Left hindlimb (tissue), 1 donor: ENCODE results near the gene NCKAP1.
"Not testable (repeated sequence)": the region's sequence is repeated elsewhere in the genome, so short reads cannot be mapped to it uniquely, and the experiment has no call there.

ENCODE experiments used
- DNase-seq: peaks from one replicate; pipeline ENCODE4 v3.0.0-alpha.2; 2018

The NCKAP1 gene

DNA sequence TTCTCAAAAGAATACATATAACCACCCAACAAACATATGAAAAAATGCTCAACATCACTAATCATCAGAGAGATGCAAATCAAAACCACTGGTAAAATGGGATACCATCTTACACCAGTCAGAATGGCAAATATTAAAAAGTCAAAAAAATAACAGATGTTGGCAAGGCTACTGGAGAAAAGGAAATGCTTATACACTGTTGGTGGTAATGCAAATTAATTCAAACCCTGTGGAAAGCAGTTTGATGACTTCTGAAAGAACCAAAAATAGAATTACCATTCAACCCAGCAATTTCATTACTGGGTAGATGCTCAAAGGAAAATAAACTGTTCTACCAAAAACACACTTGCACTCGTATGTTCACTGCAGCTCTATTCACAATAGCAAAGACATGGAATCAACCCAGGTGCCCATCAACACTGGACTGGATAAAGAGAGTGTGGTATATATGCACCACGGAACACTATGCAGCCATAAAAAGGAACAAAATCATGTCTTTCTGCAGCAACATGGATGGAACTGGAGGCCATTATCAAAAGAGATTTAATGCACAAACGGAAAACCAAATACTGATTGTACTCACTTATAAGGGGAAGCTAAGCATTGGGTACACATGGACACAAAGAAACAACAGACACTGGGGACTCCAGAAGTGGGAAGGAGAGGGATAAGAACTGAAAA lies 38.8 kb downstream of the NCKAP1 start:
- DNase-seq, result no peak

GRCh38 chr2:182994228-182994912 lies 43.9 kb downstream of the NCKAP1 start:
- no peak for DNase-seq

- DNase-seq, result no peak
These were observed 55.3 kb downstream of the NCKAP1 start for GRCh38 chr2:182982941-182983340.

DNA sequence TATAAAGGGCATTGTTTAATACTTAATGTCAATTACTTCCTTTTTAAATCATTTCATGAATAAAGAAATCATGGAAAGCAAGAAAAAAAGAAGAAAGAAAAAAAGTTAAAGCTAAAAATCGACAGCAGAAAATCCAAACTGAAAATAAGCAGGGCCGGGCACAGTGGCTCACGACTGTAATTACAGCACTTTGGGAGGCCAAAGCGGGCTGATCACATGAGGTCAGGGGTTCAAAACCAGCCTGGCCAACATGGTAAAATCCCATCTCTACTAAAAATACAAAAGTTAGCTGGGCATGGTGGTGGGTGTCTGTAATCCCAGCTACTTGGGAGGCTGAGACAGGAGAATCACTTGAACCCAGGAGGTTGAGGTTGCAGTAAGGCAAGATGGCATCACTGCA lies 56.8 kb downstream of the NCKAP1 start:
- not testable (repeated sequence) for DNase-seq

- DNase-seq, result no peak
These were observed 57.6 kb downstream of the NCKAP1 start for GRCh38 chr2:182980652-182981051.

DNA sequence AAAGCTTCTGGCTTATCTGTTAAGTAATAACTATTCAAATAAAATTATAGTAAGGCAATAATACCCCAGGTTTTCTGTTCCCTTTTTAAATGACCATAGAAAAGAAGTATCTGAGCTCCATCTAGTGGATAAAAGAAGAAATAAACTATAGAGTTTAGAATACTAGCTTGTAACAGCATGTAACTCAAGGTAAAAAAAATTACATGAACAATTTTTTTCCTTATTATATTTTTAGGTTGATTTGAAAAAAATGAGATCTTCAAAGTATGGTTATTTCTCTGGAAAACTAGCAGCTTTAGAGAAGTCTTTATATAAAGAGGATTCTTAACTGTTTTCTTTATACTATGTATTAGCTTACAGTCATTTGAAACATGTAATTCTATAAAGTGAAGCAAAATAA lies 58.1 kb downstream of the NCKAP1 start:
- DNase-seq, result no peak

- no peak for DNase-seq
These were observed 60.8 kb downstream of the NCKAP1 start for GRCh38 chr2:182977463-182977862.

GRCh38 chr2:182973441-182974352 lies 64.6 kb downstream of the NCKAP1 start:
- no peak for DNase-seq

DNA sequence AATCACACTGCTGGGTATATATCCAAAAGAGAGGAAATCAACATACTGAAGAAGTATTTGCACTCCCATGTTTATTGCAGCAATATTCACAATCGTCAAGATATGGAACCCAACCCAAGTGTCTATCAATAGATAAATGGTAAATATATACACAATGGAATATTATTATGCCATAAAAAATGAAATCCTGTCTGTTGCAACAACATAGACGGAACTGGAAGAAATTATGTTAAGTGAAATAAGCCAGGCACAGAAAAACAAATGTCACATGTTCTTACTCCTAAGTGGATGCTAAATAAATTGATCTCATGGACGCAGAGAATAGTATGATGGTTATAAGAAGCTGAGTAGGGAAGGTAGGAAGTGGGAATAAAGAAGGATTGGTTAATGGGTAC lies 65.7 kb downstream of the NCKAP1 start:
- DNase-seq, result no peak

- DNase-seq, result no peak
These were observed 66.3 kb downstream of the NCKAP1 start for GRCh38 chr2:182971820-182972547.

GRCh38 chr2:182970486-182970885 lies 67.8 kb downstream of the NCKAP1 start:
- no peak for DNase-seq

GRCh38 chr2:182968493-182968892 lies 69.8 kb downstream of the NCKAP1 start:
- DNase-seq, result no peak

DNA sequence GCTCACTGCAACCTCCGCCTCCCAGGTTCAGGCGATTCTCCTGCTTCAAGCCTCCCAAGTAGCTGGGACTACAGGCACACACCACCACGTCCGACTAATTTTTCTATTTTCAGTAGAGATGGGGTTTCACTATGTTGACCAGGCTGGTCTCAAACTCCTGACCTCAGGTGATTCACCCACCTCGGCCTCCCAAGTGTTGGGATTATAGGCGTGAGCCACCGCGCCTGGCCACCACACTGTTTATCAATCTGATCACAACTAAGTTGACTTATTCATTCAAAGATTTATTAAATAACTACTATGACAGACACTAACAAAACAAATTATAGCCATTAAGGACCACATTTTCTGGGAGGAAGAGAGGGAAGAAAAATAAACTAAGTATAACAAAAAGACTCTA lies 71.9 kb downstream of the NCKAP1 start:
- not testable (repeated sequence) for DNase-seq

DNA sequence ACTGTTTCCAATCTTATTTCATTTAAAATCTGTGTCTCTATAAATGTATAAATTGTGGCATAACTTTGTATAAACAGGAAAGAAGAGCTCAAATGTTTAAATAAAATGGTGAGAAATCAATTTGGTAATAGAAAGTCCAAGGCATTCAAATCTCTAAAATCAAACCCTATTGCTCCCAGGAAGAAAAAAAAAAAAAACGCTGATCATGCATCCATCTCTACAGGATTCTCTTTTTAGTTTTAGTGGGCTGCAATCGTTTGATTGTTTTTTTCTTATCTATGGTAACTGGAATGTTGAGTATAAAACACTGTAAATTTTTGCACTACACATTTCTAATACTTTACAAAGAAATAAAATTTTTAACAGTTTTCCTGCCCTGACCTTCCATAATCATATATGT lies 75.6 kb downstream of the NCKAP1 start:
- DNase-seq, result no peak

GRCh38 chr2:182960869-182961268 lies 77.4 kb downstream of the NCKAP1 start:
- DNase-seq, result not testable (repeated sequence)

DNA sequence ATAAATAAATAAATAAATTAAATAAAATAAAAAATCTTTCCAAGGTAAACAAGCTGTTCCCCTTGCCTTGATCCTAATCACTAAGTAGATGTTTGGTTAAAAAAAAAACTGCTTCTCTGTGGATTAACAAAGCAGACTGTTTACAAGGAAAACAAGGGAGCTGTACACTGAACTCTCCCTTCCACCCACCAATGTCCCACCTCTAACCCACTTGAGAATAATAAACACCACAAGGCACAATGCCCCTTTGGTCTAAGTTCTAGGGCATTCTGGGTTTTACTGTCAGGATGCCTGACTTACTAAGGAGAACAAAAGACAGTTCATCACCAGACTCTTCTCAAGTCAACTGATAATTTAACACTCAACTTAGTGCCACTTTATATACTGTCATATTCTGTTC lies 83.5 kb downstream of the NCKAP1 start:
- DNase-seq, result no peak

DNA sequence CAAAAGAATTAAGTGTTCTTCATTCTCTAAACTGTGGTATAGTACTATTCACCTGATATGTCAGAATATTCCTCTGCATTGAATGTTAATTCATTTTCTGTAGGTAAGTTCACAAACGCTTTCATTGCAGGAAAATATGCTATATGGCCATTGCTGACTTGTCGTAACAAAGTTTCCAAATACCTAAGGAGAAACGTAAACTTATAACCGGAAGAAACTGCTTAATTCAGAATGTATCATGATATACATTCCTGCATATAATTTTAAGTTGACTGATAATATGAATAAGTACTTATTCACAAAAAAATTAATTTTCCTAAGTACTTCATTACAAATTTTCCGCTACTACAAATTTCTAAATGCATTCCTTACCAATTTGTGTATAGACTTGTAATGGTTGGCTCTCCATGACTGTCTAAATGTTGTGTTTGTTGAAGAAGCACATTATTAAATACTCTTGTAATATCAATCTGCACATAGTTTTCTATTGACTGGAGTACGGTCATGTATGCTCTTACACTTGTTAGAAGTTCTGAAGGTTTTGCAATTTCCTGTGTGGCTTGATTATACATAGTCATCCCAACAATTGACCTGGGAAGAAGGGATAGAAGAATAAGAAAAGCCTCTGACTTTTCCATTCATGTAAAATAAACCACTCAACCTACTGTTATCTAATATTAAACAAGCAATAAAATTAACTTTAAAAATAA lies 85.4 kb downstream of the NCKAP1 start:
- DNase-seq, result no peak

GRCh38 chr2:182951948-182952663 lies 86.2 kb downstream of the NCKAP1 start:
- no peak for DNase-seq

DNA sequence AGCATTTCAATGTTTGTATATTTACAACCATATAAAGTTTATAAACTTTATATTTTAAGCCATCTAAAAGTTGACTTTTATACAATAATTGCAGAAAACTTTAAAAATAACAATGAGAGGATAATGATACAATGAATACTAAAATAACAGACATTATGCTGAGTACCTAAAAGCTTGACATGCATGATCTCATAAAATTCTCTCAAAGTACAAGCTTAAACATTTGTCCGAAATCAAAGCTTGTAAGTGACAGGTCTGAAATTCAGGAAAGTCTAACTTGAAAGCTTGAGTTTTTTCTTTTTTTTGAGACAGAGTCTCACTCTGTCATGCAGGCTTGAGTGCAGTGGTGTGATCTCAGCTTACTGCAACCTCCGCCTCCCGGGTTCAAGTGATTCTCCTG lies 87.7 kb downstream of the NCKAP1 start:
- DNase-seq, result no peak

DNA sequence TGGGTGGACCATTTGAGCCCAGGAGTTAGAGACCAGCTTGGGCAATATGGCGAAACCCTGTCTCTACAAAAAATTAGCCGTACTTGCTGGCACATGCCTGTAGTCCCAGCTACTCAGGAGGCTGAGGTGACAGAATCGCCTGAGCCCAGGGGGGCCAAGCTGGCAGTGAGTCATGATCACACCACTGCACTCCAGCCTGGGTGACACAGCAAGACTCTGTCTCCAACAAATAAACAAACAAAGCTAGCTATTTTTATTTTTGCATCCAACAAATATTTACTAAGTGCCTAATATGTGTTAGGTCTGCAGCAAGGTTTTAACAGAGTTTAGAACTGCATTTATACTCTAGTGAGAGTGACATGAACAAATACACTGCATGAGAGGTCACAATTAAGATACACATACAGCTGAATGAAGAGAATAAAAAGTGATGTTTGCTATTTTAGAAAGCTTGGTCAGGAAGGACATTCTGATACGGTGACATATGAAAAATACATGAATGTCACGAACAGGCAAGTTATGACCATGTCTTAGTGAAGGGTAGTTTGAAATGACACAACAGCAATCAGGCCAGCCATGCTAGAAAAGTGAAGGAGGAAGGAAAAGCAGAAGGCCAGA lies 88.6 kb downstream of the NCKAP1 start:
- no peak for DNase-seq

- DNase-seq, result no peak
These were observed 89.2 kb downstream of the NCKAP1 start for GRCh38 chr2:182949052-182949451.
